GM18502 (cell line): ENCODE data around the gene SIPA1.

ENCODE experiments used
- ATAC-seq: cut with Tn5 transposase; IDR thresholded peaks from one replicate; pipeline ENCODE4 v1.9.1; 2021; ENCODE audit warnings: mild to moderate bottlenecking; ENCODE audit not compliant: unreplicated experiment, poor library complexity

The SIPA1 gene

DNA sequence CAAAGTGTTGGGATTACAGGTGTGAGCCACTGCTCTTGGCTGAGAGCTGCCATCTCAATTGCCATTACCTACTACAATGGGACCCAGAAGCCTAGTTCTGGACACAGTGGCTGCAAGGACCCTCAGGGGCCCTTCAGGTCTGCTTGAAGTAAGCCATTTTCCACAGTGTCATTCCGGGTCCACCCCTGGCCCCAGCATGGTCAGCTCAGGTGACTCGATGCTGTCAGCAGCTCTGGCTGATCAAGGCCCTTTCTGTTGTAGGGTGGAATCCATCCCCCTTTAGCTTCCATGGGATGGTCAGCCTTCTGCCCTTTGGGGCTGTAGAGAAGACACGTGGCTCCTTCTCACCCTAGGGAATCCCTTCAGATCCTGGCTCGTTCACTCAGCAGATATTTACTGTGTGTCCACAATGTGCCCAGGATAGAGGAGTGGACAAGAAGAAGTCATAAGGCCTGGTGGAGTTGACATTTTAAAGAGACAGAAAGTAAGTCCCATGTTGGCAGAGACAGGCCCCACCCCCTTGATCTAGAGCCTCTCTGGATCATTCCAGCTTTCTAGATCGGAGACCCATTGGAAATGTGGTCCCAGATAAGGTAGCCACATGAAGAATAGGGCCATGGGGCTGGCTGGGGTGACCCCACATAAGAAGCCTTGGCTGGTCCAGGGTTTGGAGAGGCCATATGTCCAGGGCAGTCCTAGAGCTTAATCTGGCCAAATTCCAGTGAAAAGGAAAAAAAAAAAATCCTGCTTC is 59.1 kb downstream of the SIPA1 start:
- no peak for ATAC-seq

DNA sequence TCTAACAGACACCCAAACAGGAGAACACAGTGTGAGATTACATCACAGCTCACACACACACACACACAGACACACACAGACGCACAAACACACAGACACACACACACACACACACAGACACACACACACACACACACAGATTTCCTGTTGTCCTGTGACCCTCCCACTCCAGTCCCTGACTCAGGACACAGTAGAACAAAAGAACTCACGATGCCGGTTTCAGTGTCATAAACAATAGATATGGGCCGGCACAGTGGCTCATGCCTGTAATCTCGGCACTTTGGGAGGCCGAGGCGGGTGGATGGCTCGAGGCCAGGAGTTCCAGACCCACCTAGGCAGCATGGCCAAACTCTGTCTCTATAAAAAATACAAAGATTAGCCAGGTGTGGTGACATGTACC is 60.3 kb downstream of the SIPA1 start:
- ATAC-seq: no peak

DNA sequence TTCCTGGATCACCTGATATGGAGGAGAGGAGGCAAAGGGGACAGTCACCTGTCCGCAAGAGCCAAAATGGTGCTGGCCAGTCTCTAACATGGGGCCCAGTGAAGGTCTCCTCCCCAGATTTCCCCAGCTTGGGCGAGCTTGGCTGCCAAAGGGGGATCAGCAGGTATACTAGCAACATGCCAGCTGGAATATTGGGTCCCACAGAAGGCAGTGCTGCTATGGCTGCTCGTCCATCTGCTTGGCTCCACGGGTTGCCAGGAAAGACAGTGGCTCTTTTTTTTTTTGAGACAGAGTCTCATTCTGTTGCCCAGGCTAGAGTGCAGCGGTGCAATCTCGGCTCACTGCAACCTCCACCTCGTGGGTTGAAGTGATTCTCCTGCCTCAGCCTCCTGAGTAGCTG is 61.4 kb downstream of the SIPA1 start:
- ATAC-seq: no peak

DNA sequence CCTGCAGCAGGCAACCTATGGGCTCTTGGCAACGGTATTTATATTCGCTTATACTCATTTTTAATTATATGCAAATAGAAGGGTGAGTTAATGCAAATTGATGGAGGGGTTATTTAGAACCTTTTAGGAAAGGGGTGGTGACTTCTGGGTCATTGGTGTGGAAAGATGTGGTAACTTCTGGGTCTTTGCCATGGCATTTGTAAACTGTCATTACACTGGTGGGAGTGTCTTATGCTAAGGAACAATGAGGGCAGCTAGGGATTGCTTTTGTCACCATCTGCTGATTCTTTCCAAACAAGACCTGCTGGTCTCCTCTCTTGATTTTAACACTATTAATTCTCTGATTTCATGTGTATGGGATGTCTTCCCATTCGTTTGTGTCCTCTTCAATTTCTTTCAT is 62.5 kb downstream of the SIPA1 start:
- no peak for ATAC-seq
